HepG2 (cell line): ENCODE measurements around the gene NUDT21. TPM values are rescaled to one million over a fixed set of nuclear protein-coding genes. Genes with fewer than 3 reads are reported as not detected.

Experiments
- ATAC-seq: fragments of 200-7000 bp; cut with Tn5 transposase; 3 replicates; pipeline ENCODE4 v1.9.1; 2020; ENCODE audit warnings: mild to moderate bottlenecking, moderate library complexity
- BruUV-seq: library from RNA; stranded (reverse); fragments of 400-500 nt; replicated peaks from 2 replicates; lab custom pipeline; 2021; lab: Mats Ljungman, UMichigan
- CTCF ChIA-PET: fragments of 300-600 bp; formaldehyde crosslinking; extraction: SDS; loops from one replicate; lab custom pipeline; 2021; ENCODE audit warnings: low total read pairs, inconsistent platforms, low intra/inter-chr PET ratio; lab: Yijun Ruan, JAX
- POLR2A ChIA-PET: fragments of 350-600 bp; sonication (Branson Sonifier 250); formaldehyde crosslinking; loops from one replicate; lab custom pipeline; 2020; ENCODE audit warnings: antibody characterized with exemption, inconsistent platforms; lab: Yijun Ruan, JAX
- DNase-seq: peaks from one replicate; pipeline ENCODE4 v3.0.0-alpha.2; 2015; ENCODE audit warnings: low spot score
- FAIRE-seq: peaks from 3 replicates; lab custom pipeline; 2011; peaks lifted over from hg19 to GRCh38; lab: Jason Lieb, UNC
- H2AFZ ChIP-seq: one replicate; pipeline ENCODE4 v1.6.1; 2011; ENCODE audit warnings: low read length, inconsistent platforms
- H3K27ac ChIP-seq: fragments of 300-600 bp; 3 replicates; pipeline ENCODE4 v1.8.0; 2011; ENCODE audit warnings: mixed run types, mild to moderate bottlenecking, mixed read lengths, low read length, inconsistent platforms; ENCODE audit not compliant: insufficient read depth; ENCODE audit errors: extremely low read length
- H3K27me3 ChIP-seq, 2 experiments: fragments of 200-600 bp in 1 of 2; 2 replicates in 1 of 2; 3 replicates in 1 of 2; pipeline versions ENCODE4 v1.6.0 to v1.8.0; 2011; ENCODE audit warnings: low read length in 2 of 2, mild to moderate bottlenecking in 2 of 2, moderate library complexity in 2 of 2, inconsistent platforms in 1 of 2; ENCODE audit not compliant: insufficient read depth in 2 of 2, control insufficient read depth in 1 of 2
- H3K36me3 ChIP-seq, 2 experiments: fragments of 200-600 bp in 1 of 2; replicated peaks in 1 of 2; 2 replicates in 1 of 2; 3 replicates in 1 of 2; pipeline versions ENCODE4 v1.5.1 to v1.8.0; 2011; ENCODE audit warnings: low read length in 2 of 2, inconsistent platforms in 1 of 2; ENCODE audit not compliant: insufficient read depth in 2 of 2, control insufficient read depth in 1 of 2
- H3K4me1 ChIP-seq: 2 replicates; pipeline ENCODE4 v1.5.1; 2012; ENCODE audit warnings: low read length, inconsistent platforms; ENCODE audit not compliant: insufficient read depth
- H3K4me2 ChIP-seq: 2 replicates; pipeline ENCODE4 v1.6.0; 2011; ENCODE audit warnings: low read depth, low read length, inconsistent platforms
- H3K4me3 ChIP-seq, 3 experiments: fragments of 200-600 bp in 1 of 3; sonication (generic), shearing (Covaris generic) in 1 of 3; replicated peaks in 1 of 3; 2 replicates each; pipeline ENCODE4 v1.5.1; 2011 to 2016; ENCODE audit warnings: low read length in 3 of 3, inconsistent platforms in 2 of 3, low read depth in 2 of 3, mild to moderate bottlenecking in 2 of 3, control low read depth in 1 of 3, mixed read lengths in 1 of 3; ENCODE audit not compliant: insufficient read depth in 1 of 3
- H3K79me2 ChIP-seq: one replicate; pipeline ENCODE4 v1.6.1; 2011; ENCODE audit warnings: low read length, inconsistent platforms; ENCODE audit not compliant: insufficient read depth
- H3K9ac ChIP-seq: 2 replicates; pipeline ENCODE4 v1.6.0; 2011; ENCODE audit warnings: mild to moderate bottlenecking, low read depth, low read length, inconsistent platforms; ENCODE audit not compliant: insufficient read depth
- H3K9me3 ChIP-seq: 2 replicates; pipeline ENCODE4 v1.5.1; 2012; ENCODE audit warnings: mild to moderate bottlenecking, low read length
- H4K20me1 ChIP-seq: 2 replicates; pipeline ENCODE4 v1.6.0; 2011; ENCODE audit warnings: inconsistent platforms, mild to moderate bottlenecking, low read length, moderate library complexity; ENCODE audit not compliant: insufficient read depth
- ATF4 ChIP-seq, 2 experiments: fragments of 450-650 bp in 1 of 2; sonication (generic) in 1 of 2; formaldehyde crosslinking; IDR thresholded peaks; 2 replicates each; pipeline versions ENCODE4 v1.5.0 to v1.8.0; 2020 to 2022; ENCODE audit warnings: mild to moderate bottlenecking in 1 of 2, missing genetic modification reagents in 1 of 2
- CEBPB ChIP-seq: IDR thresholded peaks from 2 replicates; pipeline ENCODE4 v1.6.1; 2011; ENCODE audit warnings: low read depth, low read length, improper control_type of control experiment, borderline replicate concordance
- HMGA1 ChIP-seq: sonication (generic); formaldehyde crosslinking; conservative IDR thresholded peaks from 2 replicates; pipeline ENCODE4 v1.4.0; 2020; ENCODE audit warnings: missing genetic modification reagents
- MAFK ChIP-seq, 2 experiments: IDR thresholded peaks in 1 of 2; conservative IDR thresholded peaks in 1 of 2; 2 replicates each; pipeline ENCODE4 v1.6.1; 2011; ENCODE audit warnings: improper control_type of control experiment in 2 of 2, low read length in 2 of 2
- RBM39 ChIP-seq: fragments of 200-400 bp; formaldehyde crosslinking; IDR thresholded peaks from one replicate; pipeline ENCODE4 v1.6.1; 2018; ENCODE audit warnings: antibody characterized with exemption, mild to moderate bottlenecking, low read depth, low read length; ENCODE audit not compliant: poor library complexity, severe bottlenecking
- REXO4 ChIP-seq: sonication (generic); formaldehyde crosslinking; IDR thresholded peaks from 2 replicates; pipeline ENCODE4 v1.8.0; 2022; ENCODE audit warnings: missing genetic modification reagents, mild to moderate bottlenecking, borderline replicate concordance
- ZSCAN22 ChIP-seq: sonication (generic); formaldehyde crosslinking; IDR thresholded peaks from 2 replicates; pipeline ENCODE4 v1.4.0; 2020; ENCODE audit warnings: mild to moderate bottlenecking, missing genetic modification reagents
- WGBS: methylation state at CpG from one replicate; pipeline ENCODE4 v1.1.6; 2017; ENCODE audit warnings: low lambda C conversion rate; 5-methylcytosine and 5-hydroxymethylcytosine counted together
- in situ Hi-C: cut with HindIII; loops from 2 replicates; pipeline ENCODE4 v1.10.0; 2017; ENCODE audit warnings: low pct_unique_long_range_greater_than_20kb; ENCODE audit not compliant: extremely low pct_ligation_motif_present
- intact Hi-C: fragments of 100-400 bp; cut with micrococcal nuclease; formaldehyde crosslinking; loops from one replicate; pipeline ENCODE4 v1.10.0; 2022; ENCODE audit not compliant: unreplicated experiment
- polyA plus RNA-seq, 8 experiments: library from polyadenylated mRNA; depleted of rRNA in 3 of 8; stranded (reverse) in 7 of 8; unstranded in 1 of 8; fragments of >200 nt; fragmentation: Illumina TruSeq in 4 of 8; extraction: Trizol in 4 of 8; gene quantifications; 2 replicates each; pipeline versions ENCODE4 v1.2.1 to v1.2.3, GENCODE V29; 2011 to 2016; ENCODE audit warnings: low read depth in 4 of 8, missing spikeins in 1 of 8, mixed read lengths in 1 of 8; ENCODE audit not compliant: insufficient read depth in 1 of 8
- total RNA-seq, 5 experiments: library from RNA; depleted of rRNA; stranded (reverse); fragments of >200 nt; fragmentation: Illumina TruSeq; extraction: Trizol; gene quantifications; 2 replicates each; pipeline ENCODE4 v1.2.3, GENCODE V29; 2016; ENCODE audit warnings: low read depth in 1 of 5

Gene NUDT21
- total and polyA plus RNA-seq, 2 of the 13 experiments (the other 11 are each of a cell fraction or from before 2014, with no cell fraction given) = 177 to 210 TPM

- no peak overlapping the region for H3K4me2 ChIP-seq
- no peak overlapping the region for H2AFZ ChIP-seq
- no peak overlapping the region for H3K27ac ChIP-seq
- no TSS peak for BruUV-seq
- H3K36me3 ChIP-seq = peaks cover 11 to 47% of the 10 kb centered on the region in 2 experiments
- intact Hi-C loops (no loop called here), in situ Hi-C loops (no loop called here)
- ATAC-seq (no peak), DNase-seq (no peak), FAIRE-seq (peak; percentile 56)
- CTCF ChIA-PET = no interaction called here
- POLR2A ChIA-PET = interaction anchor here (1.2 to 2.1 kb wide), 2 partner anchors 27 to 130 kb away, joined by 3 to 7 read pairs; partner anchors contain the start of genes MT2A, NUDT21 and OGFOD1
- H3K27me3 ChIP-seq = no peaks in the 10 kb centered on the region
- no peaks in the 10 kb centered on the region for H4K20me1 ChIP-seq
- H3K9me3 ChIP-seq = no peaks in the 10 kb centered on the region
- no peak overlapping the region for H3K9ac ChIP-seq
- 97% methylated on average over 2 of the region's 2 CpGs for WGBS
- H3K4me1 ChIP-seq = no peaks in the 10 kb centered on the region
- no peak overlapping the region for H3K4me3 ChIP-seq
- no peaks in the 10 kb centered on the region for H3K79me2 ChIP-seq
- TF ChIP-seq MAFK (conservative IDR thresholded peaks at IDR 0.05 in 1 of 2, IDR thresholded peaks at IDR 0.05 in 1 of 2; ENCODE audit: low read length in 2 of 2) = peak in 1 of 2 experiments; percentile 24; a peak in 1 of 4 replicates
- TF ChIP-seq ZSCAN22 = no peak
- peak; percentile 5; the same call in 1 of the 2 replicates for TF ChIP-seq CEBPB
- peak in 1 of 2 experiments; percentile 68; a peak in 1 of 4 replicates for TF ChIP-seq ATF4 (CRISPR knock-in tag; IDR thresholded peaks at IDR 0.05)
- TF ChIP-seq HMGA1 (CRISPR knock-in tag) = no peak
- no peak for TF ChIP-seq REXO4 (CRISPR knock-in tag)
- no peak for TF ChIP-seq RBM39
Observed at GRCh38 chr16:56478281-56479049, 27.3 kb upstream of the NUDT21 start.
